ENCODE measurements around the gene RNF32.
"Not testable (repeated sequence)": the region's sequence is repeated elsewhere in the genome, so short reads cannot be mapped to it uniquely, and the experiment has no call there.

RNF32 gene

DNA sequence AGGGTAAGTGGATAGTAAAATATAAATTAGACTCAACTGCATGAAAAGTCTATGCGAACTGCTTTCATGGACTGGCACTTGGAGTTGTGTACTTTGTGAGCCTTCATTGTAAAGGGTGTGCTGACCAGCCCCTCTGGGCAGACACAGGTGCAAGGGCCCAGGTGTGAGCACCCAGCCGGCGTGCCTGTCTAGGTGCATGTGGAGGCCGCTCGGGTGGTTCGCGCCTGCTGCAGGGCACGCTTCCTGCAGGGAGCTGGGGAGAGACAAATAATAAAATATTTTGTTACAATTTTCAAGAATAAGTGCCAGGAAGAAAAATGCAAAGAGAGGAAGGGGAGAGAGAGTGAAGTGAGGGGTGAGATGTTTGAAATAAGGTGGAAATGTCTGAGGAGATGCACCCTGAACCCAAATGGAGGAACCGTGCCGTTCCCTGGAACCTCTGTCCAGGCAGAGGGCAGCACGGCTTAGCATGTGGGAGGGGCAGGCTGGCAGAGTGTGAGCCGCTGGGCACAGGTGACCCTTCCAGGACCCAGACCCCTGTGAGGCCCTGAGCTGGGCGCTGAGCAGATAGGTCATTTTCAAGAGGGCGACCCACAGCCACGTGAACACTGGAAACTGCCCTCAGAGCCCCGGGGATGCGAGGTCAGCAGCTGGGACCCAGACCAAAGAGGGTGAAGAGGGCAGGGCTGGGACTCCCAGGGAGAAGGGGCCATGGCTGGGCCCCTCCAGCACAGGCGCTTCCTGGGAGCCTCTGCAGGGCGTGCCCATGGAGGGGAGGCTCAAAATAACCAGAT, 28.7 kb downstream of the RNF32 start:
- in situ Hi-C loops (cut with MboI; ENCODE audit: low sequenced_read_pairs): no loop called here

DNA sequence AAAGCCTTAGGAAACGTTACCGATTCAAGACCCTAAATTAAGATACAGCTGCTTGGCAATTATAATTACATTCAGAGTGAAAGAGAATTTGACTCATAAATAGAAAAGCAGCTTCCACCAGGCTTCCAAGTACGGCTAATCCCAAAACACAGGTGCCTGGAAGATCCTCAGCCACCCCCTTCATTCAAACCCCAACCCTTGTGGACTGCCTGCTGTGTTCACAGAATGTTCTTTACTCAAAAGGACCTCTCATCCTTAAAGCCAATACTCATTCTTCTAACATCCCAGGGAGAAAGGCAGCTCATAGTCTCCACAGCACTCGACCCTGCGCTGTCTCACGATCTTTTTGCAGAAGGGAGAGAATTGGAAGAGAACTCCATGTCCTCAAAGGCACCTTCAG, 32.9 kb downstream of the RNF32 start:
- in situ Hi-C loops (cut with MboI; ENCODE audit: low sequenced_read_pairs): no loop called here

DNA sequence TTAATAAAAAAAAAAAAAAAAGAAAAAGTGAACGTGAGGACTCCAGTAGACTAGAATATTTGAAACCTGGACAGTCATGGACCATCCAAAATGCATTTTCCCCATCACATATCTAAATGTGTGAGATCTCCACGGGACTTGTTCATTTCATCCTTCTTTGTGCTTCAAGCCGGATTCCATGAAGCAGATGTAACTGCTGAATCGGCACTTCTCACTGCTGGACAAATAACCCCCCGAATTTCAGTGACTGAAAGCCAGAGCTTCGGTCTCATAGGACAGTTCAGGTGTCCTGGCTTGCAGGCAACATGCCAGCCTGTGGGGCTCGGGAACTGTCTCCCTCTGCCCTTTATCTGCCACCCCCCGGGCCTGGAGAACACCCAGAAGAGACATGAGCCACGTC, 33.3 kb downstream of the RNF32 start:
- in situ Hi-C loops (cut with MboI; ENCODE audit: low sequenced_read_pairs): no loop called here

DNA sequence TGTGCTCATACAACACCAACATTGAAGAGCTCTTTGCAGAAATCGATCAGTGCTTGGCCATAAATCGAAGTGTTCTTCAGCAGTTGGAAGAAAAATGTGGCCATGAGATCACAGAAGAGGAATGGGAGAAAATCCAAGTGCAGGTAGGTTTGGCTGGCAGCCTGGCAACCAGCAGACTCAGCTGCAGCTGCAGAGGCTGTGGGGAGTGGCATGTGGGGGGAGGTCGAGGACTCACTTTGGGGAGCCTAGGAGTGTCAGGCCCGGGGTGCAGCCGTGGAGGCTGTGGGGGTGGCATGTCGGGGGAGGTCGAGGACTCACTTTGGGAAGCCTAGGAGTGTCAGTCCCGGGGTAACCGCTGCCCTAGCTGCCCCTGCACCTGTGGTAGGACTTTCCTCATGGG, 35.1 kb downstream of the RNF32 start:
- in situ Hi-C loops (cut with MboI; ENCODE audit: low sequenced_read_pairs): no loop called here

DNA sequence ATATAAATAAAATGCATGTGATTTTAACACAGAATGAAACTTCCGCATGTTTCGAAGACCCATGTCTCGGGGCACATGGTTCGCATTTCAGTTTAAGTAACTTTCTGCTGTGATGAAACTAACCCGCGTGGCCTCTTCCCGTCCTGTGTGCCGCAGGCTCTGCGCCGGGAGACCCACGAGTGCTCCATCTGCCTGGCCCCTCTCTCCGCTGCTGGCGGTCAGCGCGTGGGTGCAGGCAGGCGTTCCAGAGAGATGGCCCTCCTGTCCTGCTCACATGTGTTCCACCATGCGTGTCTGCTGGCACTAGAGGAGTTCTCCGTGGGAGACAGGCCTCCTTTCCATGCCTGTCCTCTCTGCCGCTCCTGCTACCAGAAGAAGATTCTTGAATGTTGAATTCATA, 35.7 kb downstream of the RNF32 start:
- in situ Hi-C loops (cut with MboI; ENCODE audit: low sequenced_read_pairs): no loop called here

DNA sequence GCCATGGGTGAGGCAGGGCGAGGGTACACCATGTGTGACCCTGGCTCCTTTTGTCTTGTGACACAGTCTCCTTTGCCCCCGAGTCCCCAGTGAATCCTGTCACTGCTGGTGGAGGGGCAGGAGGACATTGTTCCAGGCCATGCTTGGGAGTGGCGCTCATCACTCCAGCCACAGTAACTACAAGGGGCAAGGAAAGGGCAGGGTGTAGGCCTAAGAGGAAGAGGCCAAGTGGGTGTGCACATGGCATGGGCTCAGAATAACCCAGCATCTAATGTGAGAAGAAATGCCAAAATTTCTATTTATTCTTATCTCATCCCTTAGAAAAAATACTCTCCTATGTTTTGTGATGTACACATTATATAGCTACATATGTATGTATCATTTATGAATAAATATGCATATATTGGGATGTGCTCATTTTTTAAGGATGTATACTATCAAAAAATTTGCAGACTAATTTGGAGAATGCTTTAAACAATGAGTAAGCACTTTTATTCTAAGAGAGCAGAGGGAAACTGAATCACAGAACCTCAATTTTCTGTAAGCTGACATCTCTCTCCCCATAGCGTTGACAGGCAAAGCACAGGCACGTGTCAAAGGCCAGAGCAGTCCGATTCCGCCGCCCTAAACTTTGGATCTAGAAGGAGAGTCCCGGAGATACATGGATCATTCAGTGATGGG, 36.9 kb downstream of the RNF32 start:
- in situ Hi-C loops (cut with MboI; ENCODE audit: low sequenced_read_pairs): no loop called here

DNA sequence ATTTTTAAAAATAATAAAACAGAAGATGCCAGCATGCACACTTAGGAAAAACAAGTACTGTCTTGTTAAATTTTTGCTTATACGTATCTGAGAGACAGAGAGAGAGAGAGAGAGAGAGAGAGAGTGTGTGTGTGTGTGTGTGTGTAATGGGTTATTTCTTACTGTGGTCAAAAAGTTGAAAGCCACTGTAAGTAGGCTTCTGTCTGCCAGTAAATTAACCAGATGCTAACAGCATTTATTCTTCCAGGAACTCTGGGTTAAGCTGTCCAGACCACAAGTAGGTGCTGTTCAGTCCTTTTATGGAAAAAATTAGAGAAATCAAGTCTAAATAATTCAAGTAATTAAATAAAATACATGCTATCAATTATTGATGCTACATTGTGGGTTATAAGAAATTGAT, 39.7 kb downstream of the RNF32 start:
- in situ Hi-C loops (cut with MboI; ENCODE audit: low sequenced_read_pairs): no loop called here

DNA sequence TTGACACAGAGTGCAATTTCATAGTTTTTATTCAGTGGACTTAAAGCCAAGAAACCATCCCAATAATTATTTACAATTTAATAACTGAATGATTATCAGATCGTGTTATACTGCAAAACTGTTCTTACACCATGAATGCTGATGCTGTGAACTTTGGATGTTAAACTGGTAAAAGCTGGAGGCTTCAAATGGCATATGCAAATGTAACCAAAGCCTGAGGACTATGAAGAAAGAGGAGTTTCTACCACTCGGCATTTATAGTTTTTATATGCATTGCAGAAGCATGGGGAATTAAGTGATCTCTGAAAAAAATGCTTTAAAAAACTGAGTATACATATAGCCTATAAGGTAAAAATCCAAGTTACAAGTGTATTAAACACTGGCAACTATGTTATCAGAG, 42.4 kb downstream of the RNF32 start:
- in situ Hi-C loops (cut with MboI; ENCODE audit: low sequenced_read_pairs): no loop called here

DNA sequence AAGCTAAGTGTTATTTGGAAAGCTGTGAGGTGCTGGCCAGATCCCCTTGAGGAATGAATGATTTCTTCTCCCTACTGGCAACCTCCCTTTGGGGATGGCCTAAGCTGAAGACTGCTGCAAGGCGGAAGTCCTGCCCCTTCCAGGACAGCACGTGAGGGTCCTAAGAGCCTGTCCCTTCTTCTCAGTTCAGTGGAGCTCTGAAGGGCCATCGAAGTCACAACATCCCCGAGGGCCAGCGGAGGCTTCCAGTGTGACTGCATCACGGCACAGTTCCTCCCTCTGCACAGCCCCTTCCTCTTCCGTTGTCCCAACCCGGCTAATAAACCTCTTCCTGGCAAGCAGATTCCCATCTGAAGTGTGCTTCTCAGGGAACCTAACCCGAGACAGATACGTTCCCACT, 43.7 kb downstream of the RNF32 start:
- in situ Hi-C loops (cut with MboI; ENCODE audit: low sequenced_read_pairs): no loop called here

DNA sequence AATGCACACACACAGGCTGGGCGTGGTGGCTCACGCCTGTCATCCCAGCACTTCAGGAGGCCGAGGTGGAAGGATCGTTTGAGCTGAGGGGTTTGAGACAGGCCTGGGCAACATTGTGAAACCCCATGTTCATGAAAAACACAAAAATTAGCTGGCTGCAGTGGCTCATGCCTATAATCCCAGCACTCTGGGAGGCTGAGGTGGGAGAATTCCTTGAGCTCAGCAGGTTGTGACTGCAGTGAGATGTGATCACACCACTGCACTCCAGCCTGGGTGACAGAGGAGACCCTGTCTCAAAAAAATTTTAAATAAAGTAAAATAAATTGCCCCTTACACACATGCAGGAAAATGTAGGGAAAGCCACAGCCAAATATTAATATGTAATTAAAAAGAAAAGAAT, 44.1 kb downstream of the RNF32 start:
- in situ Hi-C loops (cut with MboI; ENCODE audit: low sequenced_read_pairs): no loop called here

DNA sequence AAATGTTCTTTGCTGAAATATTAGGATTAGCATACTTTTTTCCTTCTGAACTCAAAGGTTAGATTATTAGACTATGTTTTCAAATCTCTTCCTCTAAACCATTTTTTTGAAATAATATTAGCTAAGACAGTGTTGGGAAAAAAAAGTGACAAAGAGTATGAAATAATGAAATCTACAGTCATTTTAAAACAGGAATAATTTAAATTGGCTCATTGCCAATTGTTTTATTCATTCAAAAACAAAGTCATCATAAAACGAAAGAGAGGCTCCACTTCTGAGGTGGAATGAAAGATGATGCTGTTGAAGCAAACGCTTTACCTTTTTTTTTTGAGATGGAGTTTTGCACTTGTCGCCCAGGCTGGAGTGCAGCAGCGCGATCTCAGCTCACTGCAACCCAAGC, 51.2 kb downstream of the RNF32 start:
- in situ Hi-C loops (cut with MboI; ENCODE audit: low sequenced_read_pairs): no loop called here

DNA sequence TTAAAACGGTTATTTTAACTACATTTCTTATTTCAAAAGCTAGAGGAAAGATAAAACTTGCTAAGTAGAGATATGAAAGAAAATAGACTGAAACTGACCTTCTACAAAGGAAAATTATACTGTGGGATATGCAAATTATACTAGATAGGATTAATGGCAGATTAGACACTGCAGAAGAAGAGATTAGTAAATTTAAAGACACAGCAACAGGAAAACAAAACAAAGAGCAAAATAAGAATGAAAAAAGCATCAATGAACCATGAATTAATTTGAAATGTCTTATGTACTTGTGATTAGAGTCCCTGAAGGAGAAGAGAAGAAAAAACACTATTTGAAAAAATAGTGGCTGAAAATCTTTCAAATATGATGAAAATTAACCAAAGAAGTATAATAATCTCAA, 52.3 kb downstream of the RNF32 start:
- in situ Hi-C loops (cut with MboI; ENCODE audit: low sequenced_read_pairs): no loop called here

DNA sequence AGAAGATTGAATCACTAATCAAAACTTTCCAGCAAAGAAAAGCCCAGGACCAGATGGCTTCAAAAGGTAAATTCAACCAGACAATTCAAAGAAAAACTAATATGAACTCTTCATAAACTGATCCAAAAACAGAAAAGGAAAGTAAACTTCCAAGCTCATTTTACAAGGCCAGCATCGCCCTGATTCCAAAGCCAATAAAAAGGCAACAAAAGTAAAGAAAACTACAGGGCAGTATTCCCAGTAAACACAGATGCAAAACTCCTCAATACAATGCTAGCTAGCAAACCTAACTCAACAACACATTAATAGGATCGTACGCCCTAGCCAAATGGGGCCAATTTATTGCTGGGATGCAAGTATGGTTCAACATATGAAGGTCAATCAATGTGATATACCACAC, 53.1 kb downstream of the RNF32 start:
- in situ Hi-C loops (cut with MboI; ENCODE audit: low sequenced_read_pairs): no loop called here

DNA sequence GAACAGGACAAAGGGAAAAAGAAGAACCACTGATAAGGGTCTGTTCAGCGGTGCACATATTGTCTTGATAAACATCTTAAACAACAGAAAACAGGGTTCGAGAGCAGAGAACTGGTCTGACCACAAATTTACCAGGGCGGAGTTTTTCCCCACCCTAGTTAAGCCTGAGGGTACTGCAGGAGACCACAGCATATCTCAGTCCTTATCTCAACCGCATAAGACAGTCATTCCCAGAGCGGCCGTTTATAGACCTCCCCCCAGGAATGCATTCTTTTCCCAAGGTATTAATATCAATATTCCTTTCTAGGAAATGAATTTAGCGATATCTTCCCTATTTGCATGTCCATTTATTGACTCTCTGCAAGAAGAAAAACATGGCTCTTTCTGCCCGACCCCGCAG, 56.7 kb downstream of the RNF32 start:
- in situ Hi-C loops (cut with MboI; ENCODE audit: low sequenced_read_pairs): not testable (repeated sequence)

DNA sequence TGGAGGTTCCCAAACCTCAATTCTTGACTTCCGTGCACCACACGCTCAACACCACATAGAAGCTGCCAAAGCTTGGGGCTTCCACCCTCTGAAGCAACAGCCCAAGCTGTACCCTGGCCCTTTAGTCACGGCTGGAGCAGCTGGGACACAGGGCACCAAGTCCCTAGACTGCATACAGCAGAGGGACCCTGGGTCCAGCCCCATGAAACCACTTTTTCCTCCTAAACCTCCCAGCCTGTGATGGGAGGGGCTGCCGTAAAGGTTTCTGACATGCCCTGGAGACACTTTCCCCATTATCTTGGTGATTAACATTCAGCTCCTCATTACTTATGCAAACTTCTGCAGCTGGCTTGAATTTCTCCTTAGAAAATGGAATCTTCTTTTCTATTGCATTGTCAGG, 57.9 kb downstream of the RNF32 start:
- in situ Hi-C loops (cut with MboI; ENCODE audit: low sequenced_read_pairs): not testable (repeated sequence)

DNA sequence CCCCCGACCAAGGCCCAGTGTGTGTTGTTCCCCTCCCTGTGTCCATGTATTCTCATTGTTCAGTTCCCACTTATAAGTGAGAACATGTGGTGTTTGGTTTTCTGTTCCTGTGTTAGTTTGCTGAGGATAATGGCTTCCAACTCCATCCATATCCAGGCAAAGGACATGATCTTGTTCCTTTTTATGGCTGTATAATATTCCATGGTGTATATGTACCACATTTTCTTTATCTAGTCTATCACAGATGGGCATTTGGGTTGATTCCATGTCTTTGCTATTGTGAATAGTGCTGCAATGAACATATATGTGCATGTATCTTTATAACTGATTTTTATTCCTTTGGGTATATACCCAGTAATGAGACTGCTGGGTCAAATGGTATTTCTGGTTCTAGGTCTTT, 61.2 kb downstream of the RNF32 start:
- in situ Hi-C loops (cut with MboI; ENCODE audit: low sequenced_read_pairs): not testable (repeated sequence)

DNA sequence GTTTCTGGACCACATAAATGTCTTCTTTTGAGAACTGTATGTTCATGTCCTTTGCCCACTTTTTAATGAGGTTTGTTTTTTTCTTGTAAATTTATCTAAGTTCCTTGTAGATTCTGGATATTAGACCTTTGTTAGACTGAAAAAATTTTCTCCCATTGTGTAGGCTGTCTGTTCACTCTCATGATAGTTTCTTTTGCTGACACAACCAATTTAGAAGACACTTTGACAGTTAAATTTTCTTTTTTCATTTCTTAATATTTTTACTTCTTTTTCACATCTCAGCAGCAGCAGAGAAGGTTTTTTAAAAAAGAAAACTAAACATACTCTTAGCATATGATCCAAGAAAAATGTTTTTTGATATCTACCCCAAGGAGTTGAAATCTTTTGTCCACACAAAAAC, 61.8 kb downstream of the RNF32 start:
- in situ Hi-C loops (cut with MboI; ENCODE audit: low sequenced_read_pairs): no loop called here

DNA sequence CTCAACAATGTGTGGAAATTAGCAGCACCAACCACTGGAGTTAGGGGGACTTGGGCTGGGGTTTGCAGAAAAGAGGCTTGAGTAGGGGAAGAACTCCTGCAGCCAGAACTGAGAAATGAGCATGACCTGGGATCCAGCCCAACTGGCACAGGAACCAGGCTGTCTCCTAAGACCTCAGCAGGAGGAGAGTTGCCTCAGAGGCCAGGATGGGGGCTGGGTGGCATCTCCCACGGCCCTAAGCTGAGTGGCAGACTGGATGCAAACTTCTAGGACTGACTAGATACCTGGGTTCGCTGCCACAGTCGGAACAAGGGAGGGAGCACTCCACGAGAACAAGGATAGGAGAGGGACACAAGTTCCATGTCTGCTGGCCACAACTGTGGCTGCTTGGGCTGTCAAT, 62.6 kb downstream of the RNF32 start:
- in situ Hi-C loops (cut with MboI; ENCODE audit: low sequenced_read_pairs): no loop called here

DNA sequence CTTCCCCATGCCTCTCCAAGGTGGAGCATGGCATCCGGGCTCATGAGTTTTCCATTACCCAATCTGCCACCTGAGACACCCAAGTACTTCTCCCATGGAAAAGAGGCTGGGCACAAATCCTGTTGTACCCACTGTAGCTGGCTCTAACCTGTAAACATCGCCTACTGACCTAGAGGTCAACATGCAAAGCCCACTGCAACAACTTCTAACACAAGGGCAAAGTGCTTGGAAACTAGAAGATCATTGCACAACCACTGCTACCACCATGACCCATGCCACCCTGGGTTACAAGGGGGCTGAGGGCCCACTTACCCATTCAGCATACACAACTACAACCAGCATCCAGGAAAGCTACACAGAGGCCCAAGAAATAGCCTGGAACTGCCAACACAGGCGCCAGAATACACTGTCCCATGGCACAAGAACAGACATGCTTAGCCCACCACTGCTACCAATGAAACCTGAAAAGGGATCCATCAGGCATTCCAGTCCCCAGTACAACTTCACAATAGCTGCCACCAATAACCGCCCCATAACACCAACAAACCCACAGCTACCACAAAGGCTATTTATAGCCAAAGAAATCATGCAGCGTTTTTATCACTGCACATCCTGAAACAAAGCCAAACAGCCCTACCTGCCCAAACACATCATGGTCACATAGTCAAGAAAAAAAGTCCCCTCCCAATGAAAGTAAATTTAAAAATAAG, 63.4 kb downstream of the RNF32 start:
- in situ Hi-C loops (cut with MboI; ENCODE audit: low sequenced_read_pairs): no loop called here

DNA sequence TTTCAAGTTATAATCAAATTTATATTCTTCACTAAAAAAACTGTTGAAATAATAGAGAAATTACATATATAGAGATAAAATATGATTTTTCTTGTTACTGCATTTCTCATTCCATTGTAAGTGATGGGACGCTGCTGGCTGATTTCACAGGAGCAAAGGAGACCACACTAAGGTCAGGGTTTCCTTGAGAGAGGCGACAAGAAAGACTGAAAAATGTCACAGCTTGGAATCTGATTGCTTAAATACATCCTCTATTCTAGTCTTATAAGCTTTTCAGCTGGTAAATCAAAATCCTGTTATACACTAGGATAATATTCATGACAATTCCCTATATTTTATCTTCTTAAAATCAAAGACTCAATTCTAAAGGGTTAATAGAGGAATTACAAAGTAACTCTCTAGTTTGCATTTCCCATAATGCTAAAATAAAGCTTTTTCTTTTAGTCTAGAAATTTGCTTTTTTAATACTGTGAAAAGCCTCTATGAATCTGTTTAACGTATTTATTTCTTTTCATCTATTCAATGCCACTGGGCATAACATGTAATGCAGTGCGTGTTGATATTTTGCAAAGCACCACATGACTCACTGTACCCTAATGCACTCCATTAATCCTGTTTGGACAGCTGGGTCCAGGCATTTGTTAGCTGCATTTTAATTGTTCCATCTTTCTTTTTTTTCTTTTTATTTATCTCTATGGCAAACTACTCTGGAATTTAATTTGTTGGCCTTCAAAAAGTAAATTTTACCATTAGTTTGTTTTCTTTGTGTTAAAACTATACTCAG, 81.7 kb downstream of the RNF32 start:
- in situ Hi-C loops (cut with MboI; ENCODE audit: low sequenced_read_pairs): no loop called here

DNA sequence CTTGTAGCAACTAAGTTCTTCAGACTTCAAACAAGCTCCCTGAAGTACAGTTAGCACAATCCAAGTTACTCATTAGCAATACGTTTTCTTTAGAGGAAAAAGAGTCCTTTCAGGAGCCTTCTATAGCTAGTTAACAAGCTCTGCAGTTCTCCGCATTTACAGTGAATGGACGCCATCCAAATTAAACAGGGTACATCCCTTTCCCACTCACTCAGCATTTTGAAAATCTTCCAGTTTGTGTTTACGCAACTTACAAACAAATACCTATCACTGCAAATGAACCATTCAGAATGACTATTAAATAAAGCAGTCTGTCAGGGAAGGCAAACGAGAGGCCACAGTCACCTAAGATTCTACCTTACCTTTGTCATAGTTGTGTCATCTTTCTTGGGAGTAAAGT, 84.5 kb downstream of the RNF32 start:
- in situ Hi-C loops (cut with MboI; ENCODE audit: low sequenced_read_pairs): no loop called here

All from HL-60/S4 treated with phorbol 12-myristate 13-acetate at 8.2 ng/mL for 4 days and 3 days (cell line).